ENCODE results near the gene CTTNBP2NL.
"Not testable (repeated sequence)": the region's sequence is repeated elsewhere in the genome, so short reads cannot be mapped to it uniquely, and the experiment has no call there.

Gene CTTNBP2NL

GRCh38 chr1:112423666-112424065 lies 27.7 kb downstream of the CTTNBP2NL start:
- DNase-seq: not testable (repeated sequence)

GRCh38 chr1:112429749-112430148 lies 33.7 kb downstream of the CTTNBP2NL start:
- no peak for DNase-seq

GRCh38 chr1:112431038-112431437 lies 35.0 kb downstream of the CTTNBP2NL start:
- no peak for DNase-seq

- no peak for DNase-seq
Observed at GRCh38 chr1:112435448-112435847, 39.4 kb downstream of the CTTNBP2NL start.

GRCh38 chr1:112436384-112437156 lies 40.6 kb downstream of the CTTNBP2NL start:
- no peak for DNase-seq

GRCh38 chr1:112438156-112438555 lies 42.1 kb downstream of the CTTNBP2NL start:
- DNase-seq: not testable (repeated sequence)

GRCh38 chr1:112439592-112439991 lies 43.6 kb downstream of the CTTNBP2NL start:
- no peak for DNase-seq

GRCh38 chr1:112440574-112440973 lies 44.6 kb downstream of the CTTNBP2NL start:
- no peak for DNase-seq

- no peak for DNase-seq
Observed at GRCh38 chr1:112444269-112444668, 48.3 kb downstream of the CTTNBP2NL start.

DNA sequence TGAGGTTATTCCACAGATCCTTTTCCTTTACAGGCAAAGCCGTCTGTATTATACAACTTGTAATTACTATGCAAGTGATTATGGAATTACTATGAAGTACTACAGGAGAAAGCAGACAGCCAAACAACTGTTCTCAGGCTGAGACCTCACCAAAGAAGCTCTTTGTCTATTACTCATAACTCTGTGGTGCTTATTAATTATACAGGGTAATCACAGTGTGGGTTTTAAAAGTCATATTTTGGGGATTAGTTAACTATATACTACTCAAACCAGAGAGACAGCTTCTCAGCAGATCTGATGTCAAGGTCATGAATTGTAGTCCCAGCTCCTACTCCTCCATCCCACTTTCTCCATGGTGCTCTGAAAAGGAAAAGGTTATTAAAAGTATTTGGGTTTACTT lies 49.6 kb downstream of the CTTNBP2NL start:
- no peak for DNase-seq

DNA sequence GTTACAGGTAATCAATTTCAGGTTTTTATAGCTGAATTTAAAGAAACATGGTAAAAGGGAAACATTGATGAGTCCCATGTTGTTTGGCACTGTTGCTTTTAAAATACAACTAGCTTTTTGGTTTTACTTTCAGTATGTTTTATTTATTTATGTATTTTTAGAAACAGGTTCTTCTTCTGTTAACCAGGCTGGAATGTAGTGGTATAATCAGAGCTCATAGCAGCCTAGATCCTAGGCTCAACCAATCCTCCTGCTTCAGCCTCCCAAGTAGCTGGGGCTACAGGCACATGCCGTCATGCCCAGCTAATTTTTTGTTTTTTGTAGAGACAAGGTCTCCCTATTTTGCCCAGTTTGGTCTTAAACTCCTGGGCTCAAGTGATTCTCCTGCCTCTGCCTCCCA lies 50.4 kb downstream of the CTTNBP2NL start:
- no peak for DNase-seq

DNA sequence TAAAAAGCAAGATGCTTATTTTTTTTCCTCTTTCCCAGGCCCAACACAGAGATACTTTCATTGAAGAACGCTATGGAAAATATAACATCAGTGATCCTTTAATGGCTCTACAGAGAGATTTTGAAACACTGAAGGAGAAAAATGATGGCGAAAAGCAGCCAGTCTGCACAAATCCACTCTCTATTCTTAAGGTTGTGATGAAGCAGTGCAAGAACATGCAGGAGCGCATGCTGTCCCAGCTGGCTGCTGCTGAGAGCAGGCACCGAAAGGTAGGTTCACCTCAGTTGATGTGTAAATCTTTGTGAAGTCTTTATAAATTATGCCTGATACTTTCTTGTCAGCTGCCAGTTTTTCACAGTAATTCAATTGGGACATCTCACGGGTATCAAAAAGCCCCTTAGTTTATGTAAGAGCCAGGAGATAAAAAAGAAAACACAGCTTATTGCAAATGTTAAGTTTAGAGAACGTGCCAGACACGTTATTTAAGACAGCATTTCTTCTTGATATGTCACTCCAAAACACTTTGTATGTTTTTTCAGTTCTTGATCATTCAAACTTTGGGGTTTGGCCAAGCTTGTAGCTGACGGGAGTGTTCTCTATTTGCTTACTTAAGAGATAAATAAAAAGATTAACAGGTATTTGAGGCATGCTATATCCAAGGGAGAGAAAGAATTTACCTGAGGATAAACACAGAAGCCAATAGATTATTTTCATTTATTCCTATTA lies 53.1 kb downstream of the CTTNBP2NL start:
- no peak for DNase-seq

GRCh38 chr1:112449630-112449983 lies 53.6 kb downstream of the CTTNBP2NL start:
- no peak for DNase-seq

- DNase-seq: no peak
Observed at GRCh38 chr1:112450773-112451172, 54.8 kb downstream of the CTTNBP2NL start.

GRCh38 chr1:112451301-112451700 lies 55.3 kb downstream of the CTTNBP2NL start:
- DNase-seq: not testable (repeated sequence)

- DNase-seq: no peak
Observed at GRCh38 chr1:112453876-112454275, 57.9 kb downstream of the CTTNBP2NL start.

DNA sequence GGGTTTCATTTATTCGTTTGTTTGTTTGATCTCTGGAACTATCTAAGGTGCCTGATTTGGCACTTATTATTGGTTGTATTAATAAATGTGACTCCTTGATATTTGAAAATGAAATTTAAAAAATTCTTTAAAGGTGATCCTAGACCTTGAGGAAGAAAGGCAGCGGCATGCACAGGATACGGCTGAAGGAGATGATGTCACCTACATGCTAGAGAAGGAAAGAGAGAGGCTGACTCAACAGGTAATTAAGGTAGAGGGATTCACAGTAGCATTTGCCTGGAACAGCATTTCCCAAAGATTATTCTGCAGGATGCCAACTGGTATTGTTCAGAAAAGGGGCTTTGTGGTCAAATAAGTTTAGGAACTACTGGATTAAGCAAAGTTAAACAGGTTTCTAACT lies 58.3 kb downstream of the CTTNBP2NL start:
- no peak for DNase-seq

GRCh38 chr1:112457241-112457640 lies 61.2 kb downstream of the CTTNBP2NL start:
- DNase-seq: no peak

DNA sequence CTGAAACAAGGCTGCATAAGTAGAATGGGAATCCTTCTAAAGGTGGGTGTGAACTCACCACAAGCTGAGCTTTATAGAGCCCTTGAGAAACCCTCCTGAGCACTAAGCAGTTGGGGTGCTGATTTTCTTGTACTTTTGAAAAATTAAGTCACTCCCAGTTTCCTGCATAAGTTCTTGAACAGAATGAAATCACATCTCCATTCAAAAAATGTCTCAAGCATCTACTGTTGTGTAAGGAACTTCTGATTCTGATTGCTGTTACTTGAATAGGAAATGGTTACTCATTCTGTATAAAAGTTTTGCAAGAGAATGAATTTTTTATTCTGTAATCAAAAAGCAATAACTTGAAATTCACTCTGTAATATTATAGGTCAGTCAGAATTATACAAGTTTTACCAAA lies 61.9 kb downstream of the CTTNBP2NL start:
- no peak for DNase-seq

GRCh38 chr1:112458756-112459155 lies 62.7 kb downstream of the CTTNBP2NL start:
- no peak for DNase-seq

DNA sequence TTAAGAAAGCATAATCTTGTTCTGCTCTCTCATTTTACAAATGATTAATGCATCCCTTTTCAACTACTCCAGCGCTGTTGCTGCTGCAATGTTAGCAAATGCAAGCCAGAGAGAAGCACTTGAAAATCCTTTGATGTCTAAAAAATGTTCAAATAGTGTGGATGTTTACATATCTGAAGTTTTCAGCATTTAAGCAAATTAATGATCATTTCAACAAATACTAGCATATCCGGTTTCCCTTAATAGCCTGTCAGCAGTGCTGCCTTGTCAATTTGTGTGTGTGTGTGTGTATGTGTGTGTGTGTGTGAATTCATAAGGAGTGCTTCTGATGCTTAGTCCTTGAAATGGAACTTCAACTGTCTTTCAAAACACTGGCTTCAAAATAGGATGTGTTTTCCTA lies 64.6 kb downstream of the CTTNBP2NL start:
- no peak for DNase-seq

- DNase-seq: no peak
Observed at GRCh38 chr1:112461200-112461871, 65.3 kb downstream of the CTTNBP2NL start.

GRCh38 chr1:112462953-112463279 lies 66.9 kb downstream of the CTTNBP2NL start:
- no peak for DNase-seq

DNA sequence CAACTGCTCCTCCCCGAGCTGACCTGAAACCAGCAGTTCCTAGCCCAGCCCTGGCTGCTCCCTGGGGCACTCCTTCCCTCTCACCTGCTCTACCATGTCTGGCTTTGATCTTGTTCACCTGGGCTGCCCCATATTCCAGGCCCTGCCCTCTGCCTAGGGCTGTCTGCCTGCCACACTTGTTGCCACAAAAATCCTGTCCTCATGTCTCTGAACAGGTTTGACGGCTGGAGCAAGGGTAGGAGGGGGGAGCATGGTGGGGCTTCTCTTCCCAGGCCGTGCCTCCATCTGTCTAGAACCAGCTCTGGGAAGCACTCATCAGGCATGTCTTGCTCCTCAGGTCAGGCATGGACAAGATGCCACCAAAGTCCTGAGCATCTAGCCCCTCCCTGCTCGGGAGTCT lies 68.5 kb downstream of the CTTNBP2NL start:
- no peak for DNase-seq
